HepG2 (cell line): ENCODE measurements around the gene SLC2A10. TPM values are rescaled to one million over a fixed set of nuclear protein-coding genes. Genes with fewer than 3 reads are reported as not detected.

Source experiments
- ARID5B ChIP-seq: IDR thresholded peaks from 2 replicates; pipeline ENCODE4 v1.4.0; 2020; ENCODE audit warnings: mild to moderate bottlenecking, missing genetic modification reagents
- KLF13 ChIP-seq: sonication (generic); formaldehyde crosslinking; IDR thresholded peaks from 2 replicates; pipeline ENCODE4 v1.4.0; 2020; ENCODE audit warnings: mild to moderate bottlenecking, missing genetic modification reagents
- MXD3 ChIP-seq: IDR thresholded peaks from 2 replicates; pipeline ENCODE4 v1.6.1; 2016; ENCODE audit warnings: mild to moderate bottlenecking, missing biosample characterization, missing genetic modification reagents
- NRL ChIP-seq: sonication (generic); formaldehyde crosslinking; IDR thresholded peaks from 2 replicates; pipeline ENCODE4 v1.5.0; 2020; ENCODE audit warnings: missing genetic modification reagents, mild to moderate bottlenecking, moderate library complexity, borderline replicate concordance
- U2AF2 ChIP-seq: fragments of 200-400 bp; formaldehyde crosslinking; IDR thresholded peaks from 2 replicates; pipeline ENCODE4 v1.6.1; 2017; ENCODE audit warnings: low read depth, mild to moderate bottlenecking, low read length
- ZBTB43 ChIP-seq: sonication (generic); formaldehyde crosslinking; conservative IDR thresholded peaks from 2 replicates; pipeline ENCODE4 v1.4.0; 2020; ENCODE audit warnings: missing genetic modification reagents
- ZMAT5 ChIP-seq: sonication (generic); formaldehyde crosslinking; IDR thresholded peaks from 2 replicates; pipeline ENCODE4 v1.5.0; 2020; ENCODE audit warnings: mild to moderate bottlenecking, low read depth, missing genetic modification reagents, borderline replicate concordance
- ZNF282 ChIP-seq: fragments of 450-650 bp; IDR thresholded peaks from 2 replicates; pipeline ENCODE4 v1.6.1; 2018; ENCODE audit not compliant: partially characterized antibody
- ZNF597 ChIP-seq: sonication (generic); formaldehyde crosslinking; IDR thresholded peaks from 2 replicates; pipeline ENCODE4 v1.5.0; 2020; ENCODE audit warnings: missing genetic modification reagents
- ZNF629 ChIP-seq: sonication (generic); formaldehyde crosslinking; conservative IDR thresholded peaks from 2 replicates; pipeline ENCODE4 v1.5.0; 2020; ENCODE audit warnings: missing genetic modification reagents
- ZNF879 ChIP-seq: sonication (generic); formaldehyde crosslinking; IDR thresholded peaks from 2 replicates; pipeline ENCODE4 v1.8.1; 2023; ENCODE audit warnings: missing genetic modification reagents
- ZSCAN21 ChIP-seq: sonication (generic); formaldehyde crosslinking; IDR thresholded peaks from 2 replicates; pipeline ENCODE4 v1.8.0; 2022; ENCODE audit warnings: mild to moderate bottlenecking, missing genetic modification reagents, moderate library complexity, borderline replicate concordance
- polyA plus RNA-seq, 8 experiments: library from polyadenylated mRNA; depleted of rRNA in 3 of 8; stranded (reverse) in 7 of 8; unstranded in 1 of 8; fragments of >200 nt; fragmentation: Illumina TruSeq in 4 of 8; extraction: Trizol in 4 of 8; gene quantifications; 2 replicates each; pipeline versions ENCODE4 v1.2.1 to v1.2.3, GENCODE V29; 2011 to 2016; ENCODE audit warnings: low read depth in 4 of 8, missing spikeins in 1 of 8, mixed read lengths in 1 of 8; ENCODE audit not compliant: insufficient read depth in 1 of 8
- total RNA-seq, 5 experiments: library from RNA; depleted of rRNA; stranded (reverse); fragments of >200 nt; fragmentation: Illumina TruSeq; extraction: Trizol; gene quantifications; 2 replicates each; pipeline ENCODE4 v1.2.3, GENCODE V29; 2016; ENCODE audit warnings: low read depth in 1 of 5
- TF ChIP-seq, protein P1 (sequence below), 2 experiments: sonication (generic) in 1 of 2; formaldehyde crosslinking in 1 of 2; IDR thresholded peaks; 2 replicates each; pipeline versions ENCODE4 v1.4.0 to v1.6.1; 2016 to 2020; ENCODE audit warnings: borderline replicate concordance in 1 of 2, low read depth in 1 of 2, mild to moderate bottlenecking in 1 of 2, missing genetic modification reagents in 1 of 2
- TF ChIP-seq, protein P2 (sequence below): IDR thresholded peaks from 2 replicates; pipeline ENCODE4 v1.6.1; 2016; ENCODE audit warnings: low read depth, borderline replicate concordance

Gene SLC2A10
- total and polyA plus RNA-seq, 2 of the 13 experiments (the other 11 are each of a cell fraction or from before 2014, with no cell fraction given): 16.0 to 18.4 TPM

GRCh38 chr20:46681032-46681854, 28.2 kb upstream of the SLC2A10 start (continued):
- TF ChIP-seq, protein P1, sequence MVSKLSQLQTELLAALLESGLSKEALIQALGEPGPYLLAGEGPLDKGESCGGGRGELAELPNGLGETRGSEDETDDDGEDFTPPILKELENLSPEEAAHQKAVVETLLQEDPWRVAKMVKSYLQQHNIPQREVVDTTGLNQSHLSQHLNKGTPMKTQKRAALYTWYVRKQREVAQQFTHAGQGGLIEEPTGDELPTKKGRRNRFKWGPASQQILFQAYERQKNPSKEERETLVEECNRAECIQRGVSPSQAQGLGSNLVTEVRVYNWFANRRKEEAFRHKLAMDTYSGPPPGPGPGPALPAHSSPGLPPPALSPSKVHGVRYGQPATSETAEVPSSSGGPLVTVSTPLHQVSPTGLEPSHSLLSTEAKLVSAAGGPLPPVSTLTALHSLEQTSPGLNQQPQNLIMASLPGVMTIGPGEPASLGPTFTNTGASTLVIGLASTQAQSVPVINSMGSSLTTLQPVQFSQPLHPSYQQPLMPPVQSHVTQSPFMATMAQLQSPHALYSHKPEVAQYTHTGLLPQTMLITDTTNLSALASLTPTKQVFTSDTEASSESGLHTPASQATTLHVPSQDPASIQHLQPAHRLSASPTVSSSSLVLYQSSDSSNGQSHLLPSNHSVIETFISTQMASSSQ (IDR thresholded peaks at IDR 0.05; ENCODE audit: low read depth): no peak
- TF ChIP-seq, protein P1 (CRISPR knock-in tag; IDR thresholded peaks at IDR 0.05; ENCODE audit: borderline replicate concordance): no peak
- TF ChIP-seq ZNF597 (CRISPR knock-in tag): no peak
- no peak for TF ChIP-seq KLF13
- TF ChIP-seq ZSCAN21 (CRISPR knock-in tag): no peak
- no peak for TF ChIP-seq ZMAT5 (CRISPR knock-in tag)
- no peak for TF ChIP-seq U2AF2
- TF ChIP-seq, protein P2, sequence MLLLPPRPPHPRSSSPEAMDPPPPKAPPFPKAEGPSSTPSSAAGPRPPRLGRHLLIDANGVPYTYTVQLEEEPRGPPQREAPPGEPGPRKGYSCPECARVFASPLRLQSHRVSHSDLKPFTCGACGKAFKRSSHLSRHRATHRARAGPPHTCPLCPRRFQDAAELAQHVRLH: peak; percentile 28; the same call in 1 of the 2 replicates
- TF ChIP-seq NRL (CRISPR knock-in tag): no peak
- TF ChIP-seq ZBTB43: 0 out of 2 replicates have a peak, but pooled peaks have one; percentile 19
- no peak for TF ChIP-seq MXD3
- TF ChIP-seq ZNF629: no peak
- TF ChIP-seq ZNF879 (CRISPR knock-in tag): no peak
- no peak for TF ChIP-seq ARID5B
- no peak for TF ChIP-seq ZNF282
